Measurements from ENCODE around the gene FDX2. TPM values are rescaled to one million over a fixed set of nuclear protein-coding genes. Genes with fewer than 3 reads are reported as not detected.

The FDX2 gene
- total and polyA plus RNA-seq, 2 experiments from 2014 or later = 28.7 to 35.0 TPM

- no peaks in the 10 kb centered on the region for H3K4me1 Mint-ChIP-seq
- H3K27ac ChIP-seq (ENCODE audit: low read depth) = no peak overlapping the region
- DNase-seq (ENCODE audit: low spot score) (no peak), ATAC-seq (no peak)
- H3F3A ChIP-seq (replicated peaks; ENCODE audit: low read depth) = peaks cover 3% of the 10 kb centered on the region
- no peaks in the 10 kb centered on the region for H3K9me3 Mint-ChIP-seq
- H3K27me3 Mint-ChIP-seq (ENCODE audit: insufficient read depth, low read depth, poor library complexity) = peaks cover 5% of the 10 kb centered on the region
- H3K36me3 Mint-ChIP-seq (ENCODE audit: low read depth) = peaks cover 33% of the 10 kb centered on the region
- no peak overlapping the region for H3K27ac Mint-ChIP-seq
- H4K20me1 ChIP-seq (replicated peaks; ENCODE audit: insufficient read depth) = no peaks in the 10 kb centered on the region; the same call in 1 of the 2 replicates
- no peaks in the 10 kb centered on the region for H3K9me2 ChIP-seq (ENCODE audit: insufficient read depth)
- no peaks in the 10 kb centered on the region for H3K79me2 ChIP-seq (replicated peaks; ENCODE audit: insufficient read depth)
- no peaks in the 10 kb centered on the region for H3K4me1 ChIP-seq (ENCODE audit: insufficient read depth)
- H3K36me3 ChIP-seq (ENCODE audit: insufficient read depth) = peaks cover 6% of the 10 kb centered on the region
- H3K27me3 ChIP-seq (ENCODE audit: insufficient read depth) = no peaks in the 10 kb centered on the region
- H3K4me2 ChIP-seq = no peak overlapping the region
- no peak overlapping the region for H3K4me3 ChIP-seq
- no peak overlapping the region for H2AFZ ChIP-seq
- no peak for TF ChIP-seq REST (IDR thresholded peaks at IDR 0.05; ENCODE audit: unreplicated experiment)
- TF ChIP-seq JUNB (IDR thresholded peaks at IDR 0.05; ENCODE audit: unreplicated experiment) = no peak
- TF ChIP-seq EZH2phosphoT487 (IDR thresholded peaks at IDR 0.05; ENCODE audit: unreplicated experiment) = no peak
- no peak for TF ChIP-seq EZH2 (IDR thresholded peaks at IDR 0.05; ENCODE audit: low read depth, unreplicated experiment)
- TF ChIP-seq STAT1 (IDR thresholded peaks at IDR 0.05; ENCODE audit: unreplicated experiment) = no peak
- TF ChIP-seq ZNF462 (CRISPR knock-in tag; IDR thresholded peaks at IDR 0.05) = no peak
- no peak for TF ChIP-seq ETS1 (IDR thresholded peaks at IDR 0.05)
- no peak for TF ChIP-seq CREB1 (CRISPR knock-in tag; IDR thresholded peaks at IDR 0.05; ENCODE audit: low read depth)
- no peak for TF ChIP-seq ZNF114 (CRISPR knock-in tag; IDR thresholded peaks at IDR 0.05)
- TF ChIP-seq POLR2AphosphoS5 (IDR thresholded peaks at IDR 0.05; ENCODE audit: low read depth) = no peak
- TF ChIP-seq ZNF331 (CRISPR knock-in tag; IDR thresholded peaks at IDR 0.05; ENCODE audit: low read depth) = no peak
- no peak for TF ChIP-seq NANOG (IDR thresholded peaks at IDR 0.05; ENCODE audit: borderline replicate concordance)
- TF ChIP-seq CTCF (conservative IDR thresholded peaks at IDR 0.05; ENCODE audit: low read depth in 2 of 2) = no peak
- H3K4me3 Mint-ChIP-seq = no peak overlapping the region
These were observed 55.7 kb downstream of the FDX2 start for GRCh38 chr19:10260141-10260584.
